Measurements from ENCODE around the gene SLIT1.
A peak's percentile ranks its signal among the peaks of the same experiment; 100 is the strongest.

SLIT1 gene

DNA sequence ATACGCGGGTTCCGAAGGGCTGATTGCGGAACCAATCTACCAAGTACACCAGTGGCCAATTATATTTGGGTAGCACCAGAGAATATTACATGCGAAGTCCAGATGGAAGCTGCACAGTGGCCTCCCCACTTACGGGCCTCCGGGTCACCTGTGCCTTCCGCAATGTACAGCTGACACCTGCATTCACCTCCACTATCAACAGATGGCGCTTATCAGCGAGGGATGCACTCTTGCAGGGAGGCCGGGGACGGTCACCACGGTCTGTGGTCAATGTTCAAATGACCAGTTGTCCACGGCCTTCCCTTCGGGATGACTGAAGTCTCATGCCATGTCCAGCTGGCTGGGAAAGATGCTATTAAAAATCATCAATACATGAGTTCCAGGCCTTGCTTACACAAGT is 47.6 kb downstream of the SLIT1 start:
- DNase-seq: no peak

DNA sequence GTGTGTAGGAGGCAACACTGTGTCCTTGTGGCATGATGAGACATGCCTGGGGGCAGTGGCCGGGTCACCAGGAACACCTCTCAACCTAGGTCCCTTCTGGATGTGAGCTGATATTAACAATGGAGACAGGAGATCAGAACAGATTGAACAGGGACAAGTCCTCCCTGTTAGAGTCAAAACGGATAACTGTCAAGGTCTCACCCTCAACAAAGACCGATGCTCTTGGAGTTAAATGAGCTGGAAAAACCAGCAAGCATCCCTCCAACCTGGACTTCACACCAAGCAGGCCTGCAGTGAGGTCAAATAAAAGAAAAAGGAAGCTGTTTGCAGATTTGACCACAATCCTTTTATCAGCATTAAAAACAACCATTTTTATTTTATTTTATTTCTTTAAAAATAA is 49.0 kb downstream of the SLIT1 start:
- DNase-seq: no peak

DNA sequence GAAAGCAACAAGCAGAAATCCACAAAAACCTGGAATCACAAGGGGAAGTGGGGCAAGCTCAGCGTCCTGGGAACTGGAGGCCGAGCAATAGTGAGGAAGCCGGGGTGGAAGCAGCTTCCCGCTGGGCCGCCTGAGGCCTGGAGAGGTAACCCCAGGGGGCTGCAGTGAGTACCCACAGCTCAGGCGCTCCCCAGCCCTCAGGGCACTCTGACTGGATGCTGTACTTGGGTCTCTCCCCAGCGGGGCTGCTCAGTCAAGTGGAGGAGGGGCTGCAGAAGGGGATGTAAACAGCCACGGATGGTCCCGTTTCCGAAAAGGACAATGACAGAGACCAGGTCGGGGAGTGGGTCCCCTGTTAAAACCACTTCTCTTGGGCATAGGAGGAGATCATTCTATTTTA is 50.3 kb downstream of the SLIT1 start:
- DNase-seq: no peak

DNA sequence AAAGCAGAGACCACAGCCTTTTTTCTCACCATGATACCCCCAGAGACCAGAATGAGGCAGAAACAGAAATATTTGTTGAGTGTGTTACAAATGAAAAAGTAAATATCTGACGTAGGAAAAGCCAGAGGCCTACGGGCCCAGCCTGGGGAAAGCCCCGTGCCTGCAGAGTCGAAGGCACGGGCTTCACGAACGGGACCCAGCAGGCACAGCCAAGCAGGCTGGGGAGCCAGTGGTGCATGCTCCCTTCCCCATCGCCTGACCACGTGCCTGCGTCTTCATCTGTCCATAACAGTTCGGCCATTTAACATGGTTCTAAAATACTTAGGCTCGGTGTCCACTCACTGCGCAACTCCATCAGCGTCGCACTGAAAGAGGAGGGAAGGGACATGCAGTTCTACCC is 50.8 kb downstream of the SLIT1 start:
- DNase-seq: no peak

DNA sequence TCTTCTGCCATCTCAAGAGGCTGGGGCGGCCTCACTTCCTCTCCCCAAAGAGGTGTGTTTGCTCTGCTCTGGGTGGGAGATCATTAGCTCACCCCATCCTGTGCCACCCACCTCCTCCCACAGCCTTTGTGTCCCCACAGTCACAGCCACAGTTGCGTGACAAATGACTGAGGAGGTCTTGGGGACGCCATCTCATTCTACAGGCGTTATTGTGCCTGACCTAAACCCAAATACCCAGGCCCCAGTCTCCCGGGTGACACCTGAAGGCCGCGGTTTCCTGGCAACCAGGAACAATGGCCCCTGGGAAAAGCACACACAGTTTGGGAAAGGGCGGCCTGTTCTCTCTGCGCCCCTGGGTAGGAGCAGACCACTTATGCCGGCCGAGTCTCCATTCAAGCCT is 51.6 kb downstream of the SLIT1 start:
- DNase-seq: no peak

DNA sequence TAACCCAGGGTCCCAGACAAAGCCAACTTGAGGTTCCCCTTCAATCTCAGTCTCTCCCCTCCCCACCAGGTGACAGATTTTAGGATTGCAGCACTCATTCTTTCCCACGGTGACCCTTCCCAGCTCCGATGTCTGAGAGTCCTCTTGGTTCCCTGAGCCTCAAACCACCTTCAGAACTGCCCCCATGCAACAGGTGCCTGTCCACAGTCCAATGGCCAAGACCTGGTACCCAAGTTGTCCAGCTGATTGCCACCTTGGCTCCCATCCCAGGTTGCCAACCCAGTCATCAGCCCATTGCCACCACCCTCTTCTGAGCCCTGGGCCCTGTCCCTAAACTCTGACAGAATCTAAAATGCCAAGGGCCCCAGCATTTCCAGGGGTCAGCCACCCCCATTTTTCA is 53.5 kb downstream of the SLIT1 start:
- DNase-seq: no peak

DNA sequence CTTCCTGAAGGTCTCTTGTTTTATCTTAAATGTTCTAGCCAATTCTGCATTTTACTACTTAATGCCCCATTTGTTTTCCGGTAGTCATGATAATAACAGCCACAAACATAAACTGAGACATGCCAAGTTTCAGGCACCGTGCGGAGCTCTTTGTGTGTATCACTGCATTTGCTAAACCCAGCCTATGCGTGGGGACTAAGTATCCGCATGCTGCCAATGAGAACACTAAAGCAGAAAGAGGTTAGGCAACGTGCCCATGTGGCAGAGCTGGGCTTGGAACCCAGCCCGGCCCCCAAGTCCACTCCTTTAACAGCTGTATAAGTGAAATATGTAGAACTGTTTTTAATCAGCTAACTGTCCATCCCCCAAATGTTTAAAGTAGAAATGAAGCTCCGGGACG is 54.1 kb downstream of the SLIT1 start:
- peak; percentile 3 for DNase-seq

DNA sequence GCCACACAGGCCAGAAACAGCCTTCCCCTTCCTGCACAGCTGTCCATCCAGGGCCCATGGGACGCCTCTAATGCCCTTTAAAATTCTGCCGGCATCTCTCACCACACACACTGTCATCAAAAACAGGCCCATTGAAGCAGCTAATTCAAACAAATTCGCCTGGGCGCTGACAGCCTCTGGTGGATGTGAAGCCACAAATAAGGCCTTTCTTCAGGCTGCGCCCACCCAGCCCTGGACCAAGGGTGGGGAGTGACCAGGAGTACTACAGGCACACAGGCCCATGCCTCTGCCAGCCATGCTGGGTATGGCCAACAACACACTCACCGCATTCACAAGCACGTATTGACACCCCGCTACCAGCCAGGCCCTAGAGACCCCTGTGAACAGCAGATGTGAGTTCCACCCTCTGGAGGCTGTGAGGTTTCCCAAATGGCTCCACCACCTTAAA is 54.6 kb downstream of the SLIT1 start:
- DNase-seq: no peak

DNA sequence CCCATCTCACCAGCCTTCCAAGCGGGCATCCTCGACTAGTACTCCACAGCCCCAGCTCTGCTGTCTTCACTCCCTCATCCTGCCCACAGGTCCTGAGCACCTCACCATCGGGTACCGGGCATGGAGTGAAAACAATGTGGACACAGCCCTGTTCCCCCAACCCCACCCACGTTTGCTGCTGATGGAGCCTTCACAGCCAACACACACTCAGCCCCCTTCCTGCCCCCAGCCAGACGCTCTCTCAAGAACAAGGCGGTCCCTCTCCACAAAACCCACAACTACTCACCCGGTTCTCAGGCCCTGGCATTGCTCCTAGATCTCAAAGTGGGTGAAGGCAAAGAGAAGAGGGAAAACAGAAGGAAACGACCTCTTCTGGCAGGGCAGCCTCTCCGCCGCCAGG is 56.1 kb downstream of the SLIT1 start:
- DNase-seq: peak; percentile 39

DNA sequence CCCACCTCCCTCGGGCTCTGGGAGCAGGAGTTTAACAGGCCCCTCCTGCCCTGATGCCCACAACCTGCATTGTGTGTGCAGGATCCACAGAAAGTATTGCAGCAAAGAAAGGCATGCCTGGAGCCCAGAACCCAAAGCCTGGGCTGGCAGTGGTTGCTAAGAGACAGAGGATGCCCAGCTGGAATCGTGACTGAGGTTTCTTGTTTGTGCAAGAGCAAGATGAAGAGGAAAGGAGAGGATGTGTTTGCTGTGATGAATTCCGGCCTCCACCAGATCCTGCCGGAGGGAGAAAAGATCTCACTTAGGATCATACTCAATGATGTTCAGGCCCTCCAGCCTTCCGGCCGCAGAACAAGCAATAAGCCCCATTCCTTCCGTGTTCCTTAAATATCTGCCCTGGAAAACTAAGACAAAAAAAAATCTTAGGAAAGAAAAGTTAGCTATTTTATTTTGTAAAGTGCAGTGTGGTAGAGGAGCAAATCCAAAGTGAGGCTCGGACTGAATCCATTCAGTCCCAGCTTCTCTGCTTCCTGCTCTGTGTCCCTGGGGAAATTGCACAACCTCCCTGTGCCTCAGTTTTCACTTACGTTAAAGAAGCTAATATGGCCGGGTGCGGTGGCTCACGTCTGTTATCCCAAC is 57.1 kb downstream of the SLIT1 start:
- DNase-seq: peak; percentile 2

DNA sequence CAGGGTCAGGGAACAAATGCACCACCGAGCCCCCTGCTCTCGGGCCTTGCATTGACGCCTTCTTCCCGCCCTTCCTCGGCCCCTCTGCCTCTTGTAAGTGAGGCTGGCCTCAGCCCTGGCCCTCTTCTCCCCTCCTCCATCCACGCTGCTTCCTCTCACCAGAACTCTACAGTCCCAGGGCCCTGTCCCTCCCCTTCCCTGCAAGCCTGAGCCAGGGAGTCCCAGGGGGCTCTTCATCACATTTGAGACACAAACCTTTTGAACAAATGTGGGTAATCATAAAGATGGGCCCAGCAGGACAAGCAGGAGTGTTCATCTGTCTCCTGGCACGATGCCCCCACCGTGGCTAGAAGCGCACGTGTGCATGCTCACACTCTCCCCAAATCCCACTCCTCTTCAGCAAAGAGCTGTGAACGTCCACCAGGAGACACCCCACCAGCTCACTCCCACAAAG is 57.7 kb downstream of the SLIT1 start:
- no peak for DNase-seq

DNA sequence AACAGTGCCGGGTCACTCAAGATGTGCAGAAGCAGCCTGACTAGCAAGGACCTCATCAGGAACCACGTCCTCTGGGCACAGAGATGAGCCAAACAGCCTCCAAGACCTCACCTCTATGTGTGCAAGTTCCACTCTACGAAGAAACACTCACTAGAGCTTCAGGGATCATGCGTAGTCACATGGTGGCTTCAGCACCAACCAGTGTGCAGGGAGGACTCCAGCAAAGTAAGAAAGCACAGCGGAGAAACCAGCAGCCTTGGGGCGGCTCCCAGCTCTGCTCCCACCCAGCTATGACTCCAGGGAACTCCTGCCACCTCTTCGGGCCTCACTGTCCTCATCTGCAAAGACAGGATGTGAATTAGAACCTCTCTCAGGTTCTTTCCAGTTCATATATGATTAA is 58.2 kb downstream of the SLIT1 start:
- DNase-seq: no peak

DNA sequence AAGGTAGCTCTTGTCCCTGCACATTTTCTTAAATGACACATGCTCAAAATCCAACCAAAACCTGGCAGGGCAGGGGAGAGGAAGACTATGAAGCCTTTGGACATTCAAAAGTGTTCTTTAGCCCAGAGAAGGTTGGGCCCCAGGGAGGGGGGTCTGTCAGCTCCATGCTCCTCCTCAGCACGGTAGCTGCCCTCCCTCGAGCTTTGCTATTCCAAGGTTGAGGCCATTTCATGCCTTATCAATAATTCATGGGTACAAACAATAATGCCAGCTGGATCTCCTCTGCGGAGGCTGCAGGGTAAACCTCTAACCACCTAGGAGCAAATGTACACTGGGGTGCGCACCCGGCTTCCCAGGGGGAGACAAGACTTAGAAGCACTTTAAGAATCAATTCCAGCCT is 61.5 kb downstream of the SLIT1 start:
- no peak for DNase-seq

DNA sequence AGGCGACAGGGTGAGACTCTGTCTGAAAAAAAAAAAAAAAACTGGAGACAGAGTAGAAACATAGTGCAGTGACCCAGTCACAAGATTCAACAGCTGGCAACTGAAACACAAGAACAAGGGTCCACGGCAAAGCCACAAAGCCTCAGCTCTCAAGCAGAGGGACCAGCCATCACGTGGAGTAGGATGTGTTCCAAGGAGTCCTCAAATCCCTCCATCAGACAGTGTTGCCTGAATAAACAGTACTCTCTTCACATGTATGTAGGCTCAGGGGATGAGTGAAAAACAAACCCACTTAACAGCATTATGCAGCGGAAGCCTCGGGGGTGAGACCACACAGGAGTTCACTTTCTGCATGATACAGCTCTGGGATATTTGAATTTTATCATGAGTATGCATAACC is 62.0 kb downstream of the SLIT1 start:
- peak; percentile 74 for DNase-seq

DNA sequence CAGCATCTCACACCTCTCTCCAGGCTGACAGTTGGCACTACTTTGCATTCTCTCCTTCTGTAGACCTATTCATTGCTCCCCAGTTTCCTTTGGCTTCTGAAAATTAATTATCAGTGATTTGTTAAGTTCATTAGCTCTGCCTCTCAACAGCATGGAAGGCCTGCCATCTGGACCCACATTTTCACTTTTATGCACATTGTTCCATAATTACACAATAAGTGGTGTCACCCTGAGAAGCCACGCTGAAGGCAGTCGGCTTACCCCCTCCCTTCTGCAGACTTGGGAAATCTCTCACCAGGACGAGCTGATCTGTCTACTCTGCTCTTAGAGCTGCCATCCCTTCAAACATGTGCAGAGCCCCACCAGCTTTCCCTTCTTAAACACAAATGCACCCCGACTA is 64.7 kb downstream of the SLIT1 start:
- DNase-seq: no peak

DNA sequence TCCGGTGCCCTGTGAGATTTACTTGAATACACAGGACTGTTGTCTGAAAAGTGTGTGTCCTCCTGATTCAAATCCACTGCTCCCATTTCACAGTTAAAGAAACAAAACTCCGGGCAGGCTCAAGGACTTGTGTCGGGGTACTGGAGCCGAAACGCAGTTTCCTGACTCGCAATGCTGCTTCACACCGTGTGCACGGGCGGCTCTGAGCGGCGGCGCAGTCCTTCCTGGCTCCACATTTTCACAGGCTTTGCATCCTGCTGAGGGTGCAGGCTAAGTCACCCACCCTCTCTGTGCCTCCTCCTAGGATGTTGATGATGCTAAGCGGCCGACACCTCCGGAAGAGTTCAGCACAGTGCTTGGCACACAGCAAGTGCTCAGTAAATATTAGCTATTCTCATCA is 65.4 kb downstream of the SLIT1 start:
- DNase-seq: no peak

DNA sequence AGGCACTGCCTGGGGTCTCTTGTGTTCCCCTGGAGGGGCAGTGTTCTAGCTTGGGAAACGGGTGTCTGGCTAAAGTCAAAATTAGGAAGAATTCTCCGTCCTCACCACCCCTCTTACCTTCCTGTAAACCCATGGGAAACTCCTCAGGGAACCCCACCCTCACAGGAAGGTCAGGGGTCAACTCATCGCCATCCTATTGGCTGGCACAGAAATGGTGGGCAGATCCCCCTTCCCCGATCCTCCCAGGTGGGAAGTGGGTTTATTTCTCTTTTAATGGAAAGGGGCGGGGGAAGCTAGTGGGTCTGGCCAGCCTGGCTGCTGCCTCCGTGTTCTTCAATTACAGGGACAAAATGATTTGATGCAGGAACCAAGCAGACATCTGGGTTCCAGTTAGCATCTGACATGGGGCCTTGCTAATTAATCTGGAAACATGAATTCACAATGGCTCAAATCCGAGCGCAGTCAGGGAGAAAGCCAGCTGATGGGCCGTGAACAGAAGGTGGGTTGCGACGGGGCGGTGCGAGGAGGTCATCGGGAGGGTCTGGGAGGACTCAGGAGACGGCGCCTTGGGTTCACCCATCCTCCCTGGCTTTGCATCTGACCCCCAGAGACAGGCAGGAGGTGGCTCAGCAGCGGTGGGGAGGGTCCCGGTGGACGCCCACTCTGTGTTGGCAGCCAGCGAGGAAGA is 66.6 kb downstream of the SLIT1 start:
- no peak for DNase-seq

DNA sequence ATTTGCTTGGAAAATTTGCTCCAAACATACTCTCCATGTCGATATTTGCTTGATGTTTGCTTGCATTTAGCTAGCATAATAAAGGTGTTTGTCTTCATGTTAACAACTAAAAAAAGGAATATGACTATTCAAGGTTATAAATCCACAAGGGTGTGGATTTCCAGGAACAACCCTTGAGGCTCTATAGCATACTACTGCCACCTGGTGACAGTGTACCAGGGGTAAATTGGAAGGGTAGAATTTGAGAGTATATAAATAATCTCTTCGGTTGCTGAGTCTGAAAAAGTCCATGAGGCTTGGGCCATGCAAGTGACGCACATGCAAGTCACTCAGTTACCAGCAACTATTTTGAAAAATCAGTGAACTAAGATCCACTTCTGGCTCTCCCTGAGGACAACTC is 68.4 kb downstream of the SLIT1 start:
- peak; percentile 24 for DNase-seq

DNA sequence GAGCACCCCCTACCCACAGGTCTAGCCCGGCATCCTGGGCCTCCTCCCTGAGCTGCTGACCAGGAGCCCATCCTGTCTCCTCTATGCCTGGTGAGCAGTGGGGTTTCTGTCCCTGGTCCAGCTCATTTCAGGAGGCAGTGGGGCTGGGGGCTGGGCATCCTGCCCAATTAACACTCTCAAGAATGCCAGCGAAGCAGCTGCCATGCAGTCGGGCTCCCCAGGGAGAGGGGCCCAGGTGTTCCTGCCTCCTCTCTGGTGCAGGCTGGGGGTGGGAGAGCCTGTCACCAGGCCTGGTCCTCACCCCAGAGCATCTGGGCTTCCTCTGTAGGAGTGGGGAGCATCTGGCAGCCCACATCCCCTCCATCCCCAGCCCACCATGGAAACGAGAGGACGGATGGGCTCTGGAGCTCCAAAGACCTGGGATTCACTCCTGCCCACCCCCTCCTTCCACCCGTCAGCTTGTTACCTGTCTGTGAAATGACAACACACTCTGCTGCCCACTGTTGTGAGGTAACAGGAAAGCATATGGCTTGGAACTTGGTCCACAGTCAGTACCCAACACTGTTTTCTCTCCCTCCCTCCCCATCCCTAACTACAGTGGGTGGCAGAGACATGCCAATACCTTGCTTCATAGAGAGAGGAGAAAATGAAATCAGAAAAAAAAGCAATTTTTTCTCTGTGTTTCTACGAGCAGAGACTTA is 69.1 kb downstream of the SLIT1 start:
- DNase-seq: no peak

DNA sequence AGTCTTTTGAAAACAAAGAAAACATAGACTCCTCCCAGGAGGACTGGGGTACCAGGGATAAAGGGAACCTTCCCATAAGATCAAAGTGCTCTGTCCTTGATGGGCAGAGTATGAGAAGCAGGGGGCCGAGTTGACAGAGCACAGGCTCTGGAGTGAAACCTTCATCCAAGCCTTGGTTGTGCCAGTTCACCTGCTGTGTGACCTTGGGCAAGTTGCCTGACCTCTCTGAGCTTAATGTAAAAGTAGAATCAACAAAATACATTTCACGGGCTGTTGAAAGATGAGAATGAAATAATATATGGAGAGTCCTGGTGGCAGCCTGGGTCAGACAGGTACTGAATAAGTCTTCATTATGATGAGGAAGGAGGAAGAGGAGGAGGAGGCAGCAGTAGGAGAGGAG is 69.9 kb downstream of the SLIT1 start:
- no peak for DNase-seq

DNA sequence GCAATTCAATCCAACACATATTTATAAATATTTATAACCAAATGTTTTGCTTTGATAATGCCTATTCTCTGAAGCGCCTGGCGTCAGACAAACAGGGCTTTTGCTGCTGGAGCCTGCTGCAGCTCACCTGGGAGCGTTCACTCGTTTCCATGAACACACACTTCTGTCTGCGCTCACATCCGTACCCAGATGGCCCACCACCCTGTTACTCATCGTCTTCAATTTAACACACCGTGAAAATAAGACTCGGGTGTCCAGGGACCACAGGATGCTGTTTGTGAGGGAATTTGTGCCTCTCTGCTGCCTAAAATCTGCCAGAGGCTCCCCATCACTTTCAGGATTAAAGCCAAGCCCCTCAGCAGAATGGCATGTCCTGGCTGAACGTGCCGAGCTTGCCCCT is 74.1 kb downstream of the SLIT1 start:
- DNase-seq: no peak

DNA sequence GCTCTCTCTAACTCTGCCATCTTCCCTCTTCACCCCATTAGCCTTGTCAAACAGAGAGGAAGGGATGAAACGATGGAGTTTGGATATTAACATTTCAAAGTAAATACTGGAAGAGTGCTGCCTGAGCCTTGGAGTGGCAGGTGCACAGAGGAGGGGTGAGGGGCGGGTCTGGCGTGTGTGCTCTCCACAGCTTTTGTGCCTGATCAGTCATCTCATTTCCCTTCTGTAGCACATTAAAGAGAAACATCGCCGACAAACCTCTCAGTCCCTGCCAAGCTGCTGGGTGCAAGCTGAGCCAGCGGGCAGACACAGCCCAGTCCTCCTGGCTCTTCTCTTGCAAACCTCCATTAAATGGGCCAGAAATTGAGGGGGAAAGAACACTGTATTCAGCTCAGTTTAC is 76.2 kb downstream of the SLIT1 start:
- DNase-seq: peak; percentile 31

DNA sequence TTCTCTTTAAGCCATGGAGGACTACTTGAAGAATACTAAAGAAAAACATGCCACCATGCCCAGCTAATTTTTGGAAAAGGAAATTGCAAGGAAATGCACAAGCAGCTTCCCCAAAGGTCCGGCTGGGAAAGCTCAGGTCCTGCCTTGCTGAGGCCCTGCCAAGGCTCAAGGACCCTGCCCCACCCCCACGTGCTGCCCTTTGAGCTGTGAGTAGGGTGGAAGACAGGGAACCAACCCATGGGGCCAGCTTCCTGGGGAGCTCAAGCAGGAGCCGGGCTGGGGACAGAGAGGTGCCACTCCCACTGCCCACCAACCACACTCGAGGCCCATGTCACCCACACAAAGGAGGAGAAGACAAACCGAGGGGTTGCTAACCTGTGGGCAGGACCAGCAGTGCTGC is 78.2 kb downstream of the SLIT1 start:
- DNase-seq: no peak

DNA sequence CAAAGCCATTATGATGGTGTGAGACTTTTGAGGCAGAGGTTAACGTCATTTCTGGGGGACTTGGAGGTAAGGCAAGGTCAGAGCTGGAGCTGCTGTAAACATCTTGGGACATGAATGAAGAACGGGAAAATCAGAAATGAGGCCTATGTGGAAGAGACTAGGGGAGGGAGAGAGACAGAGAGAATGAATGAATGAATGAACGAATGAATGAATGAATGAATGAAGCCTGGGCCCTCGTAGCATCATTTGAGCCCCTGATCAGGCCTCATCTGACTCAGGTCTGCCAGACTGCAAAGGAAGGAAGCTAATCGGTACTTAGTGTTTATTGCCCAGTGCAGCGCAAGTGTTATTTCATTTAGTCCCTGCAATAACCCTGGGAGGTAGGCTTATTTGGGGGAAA is 79.6 kb downstream of the SLIT1 start:
- no peak for DNase-seq
